SK-N-MC (cell line): ENCODE results near the gene ENTPD7.

Source experiments
- DNase-seq: peaks from one replicate; pipeline ENCODE4 v3.0.0-alpha.2; 2011; ENCODE audit warnings: low read depth, low spot score
- H3K27ac ChIP-seq: fragments of 200-600 bp; sonication (generic); 2 replicates; pipeline ENCODE4 v1.5.1; 2016; ENCODE audit warnings: mixed run types
- H3K36me3 ChIP-seq: fragments of 200-600 bp; sonication (generic); 2 replicates; pipeline ENCODE4 v1.6.1; 2017; ENCODE audit warnings: antibody characterized with exemption, low read length, mixed read lengths; ENCODE audit not compliant: insufficient read depth
- H3K4me3 ChIP-seq: fragments of 200-600 bp; sonication (generic); 2 replicates; pipeline ENCODE4 v1.5.1; 2016
- H3K9ac ChIP-seq: fragments of 200-600 bp; sonication (generic); 2 replicates; pipeline ENCODE4 v1.8.0; 2017; ENCODE audit warnings: mixed run types, mixed read lengths; ENCODE audit not compliant: insufficient read length
- H3K9me3 ChIP-seq: fragments of 200-600 bp; sonication (generic); 2 replicates; pipeline ENCODE4 v1.6.1; 2017; ENCODE audit warnings: low read depth, mild to moderate bottlenecking, antibody characterized with exemption, low read length, moderate library complexity, mixed read lengths
- EZH2 ChIP-seq: fragments of 200-600 bp; sonication (generic); IDR thresholded peaks from one replicate; pipeline ENCODE4 v1.6.1; 2017; ENCODE audit warnings: antibody characterized with exemption
- FOXP2 ChIP-seq: optimal IDR thresholded peaks from 2 replicates; pipeline ENCODE3; 2011; ENCODE audit warnings: mild to moderate bottlenecking, moderate library complexity; ENCODE audit not compliant: insufficient read depth; ENCODE audit errors: extremely low read length, control extremely low read depth
- POLR2AphosphoS5 ChIP-seq: IDR thresholded peaks from 2 replicates; pipeline ENCODE4 v1.6.1; 2012; ENCODE audit warnings: mild to moderate bottlenecking, low read depth, low read length, borderline replicate concordance

The ENTPD7 gene

GRCh38 chr10:99673492-99673891 lies 14.2 kb downstream of the ENTPD7 start:
- H3K4me3 ChIP-seq, result no peak overlapping the region
- no peak overlapping the region for H3K9ac ChIP-seq
- no peaks in the 10 kb centered on the region for H3K9me3 ChIP-seq
- TF ChIP-seq FOXP2 (no peak), POLR2AphosphoS5 (no peak), EZH2 (no peak)
- no peaks in the 10 kb centered on the region for H3K36me3 ChIP-seq
- DNase-seq, result no peak
- H3K27ac ChIP-seq, result no peak overlapping the region

DNA sequence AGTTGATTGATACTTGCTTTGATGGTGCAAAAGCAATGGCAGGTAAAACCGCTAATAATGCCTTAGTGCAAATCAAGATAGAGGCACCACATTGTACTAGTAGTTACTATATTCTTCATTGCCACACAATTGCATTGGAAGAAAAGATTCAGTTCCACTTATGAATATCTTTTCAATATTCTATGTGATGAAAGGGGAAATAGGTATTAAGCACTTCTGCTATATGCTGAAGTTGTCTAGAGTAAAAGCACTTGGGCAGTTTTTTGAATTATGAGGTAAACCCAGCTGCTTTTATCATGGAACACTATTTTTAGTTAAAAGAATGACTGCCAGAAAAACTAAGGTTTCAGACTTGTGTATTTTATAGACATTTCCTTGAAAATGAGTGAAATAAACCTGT lies 15.5 kb downstream of the ENTPD7 start:
- Histone ChIP-seq H3K9me3 (no peaks in the 10 kb centered on the region), H3K36me3 (no peaks in the 10 kb centered on the region), H3K4me3 (no peak overlapping the region), H3K27ac (no peak overlapping the region), H3K9ac (no peak overlapping the region)
- no peak for DNase-seq
- TF ChIP-seq POLR2AphosphoS5 (no peak), EZH2 (no peak), FOXP2 (no peak)

DNA sequence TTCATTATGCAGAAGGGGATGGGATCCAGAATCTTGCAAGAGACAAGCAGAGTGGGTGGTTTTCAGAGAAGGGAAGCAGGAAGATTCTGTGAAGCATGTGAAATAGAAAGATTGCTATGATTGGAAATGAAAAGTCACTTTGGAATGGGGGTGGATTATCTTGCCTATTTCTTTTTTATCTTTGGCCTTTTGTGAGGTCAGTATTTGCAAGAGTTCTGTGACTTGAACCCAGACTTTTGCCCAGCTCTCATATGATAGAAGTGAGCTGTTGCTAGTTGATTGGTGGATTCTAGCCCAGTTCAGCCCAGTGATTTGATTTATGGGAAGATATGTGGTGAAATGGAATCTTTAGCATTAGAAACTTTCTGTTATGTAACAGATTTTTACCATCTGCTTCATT lies 17.1 kb downstream of the ENTPD7 start:
- no peaks in the 10 kb centered on the region for H3K36me3 ChIP-seq
- no peak overlapping the region for H3K27ac ChIP-seq
- no peaks in the 10 kb centered on the region for H3K9me3 ChIP-seq
- no peak overlapping the region for H3K4me3 ChIP-seq
- DNase-seq, result no peak
- H3K9ac ChIP-seq, result no peak overlapping the region
- no peak for TF ChIP-seq POLR2AphosphoS5
- TF ChIP-seq FOXP2, result no peak
- TF ChIP-seq EZH2, result no peak

DNA sequence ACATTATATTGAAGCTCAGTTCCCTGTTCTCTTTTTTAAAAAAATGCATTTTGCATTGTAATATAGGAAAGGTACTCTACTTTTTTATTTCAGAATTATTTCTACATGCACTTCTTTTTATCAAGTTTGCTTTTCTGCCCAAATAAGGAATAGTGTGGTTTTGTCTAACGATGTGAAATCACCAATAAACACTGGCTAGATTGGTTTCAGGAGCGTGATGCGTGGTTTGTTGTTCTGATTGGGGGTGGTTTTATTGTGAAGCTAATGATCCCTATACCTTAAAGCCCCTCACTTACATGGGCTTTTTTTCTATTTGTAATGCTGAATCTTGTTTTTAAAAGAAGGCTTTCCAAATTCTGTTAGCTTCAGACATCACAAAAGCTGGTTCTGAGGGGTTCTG lies 17.6 kb downstream of the ENTPD7 start:
- H3K36me3 ChIP-seq, result no peaks in the 10 kb centered on the region
- TF ChIP-seq POLR2AphosphoS5 (no peak), FOXP2 (no peak), EZH2 (no peak)

DNA sequence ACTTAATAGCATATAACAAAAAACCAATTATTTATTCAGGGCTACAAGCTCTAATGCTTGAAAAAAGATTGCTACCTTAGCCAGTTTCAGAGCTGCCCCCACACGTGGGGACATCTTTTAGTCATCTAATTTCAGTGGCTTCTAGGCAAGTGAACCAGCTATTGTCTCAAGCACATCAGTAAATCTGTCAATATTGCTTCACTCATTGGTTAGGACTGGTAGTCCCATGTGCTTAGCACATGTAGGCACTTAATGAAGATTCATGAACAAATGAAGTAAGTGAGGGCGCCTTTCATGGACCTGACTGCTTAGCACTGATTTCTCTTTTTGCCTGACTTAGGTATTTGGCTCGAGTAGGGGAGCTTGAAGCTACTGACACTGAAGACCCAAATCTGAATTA lies 19.6 kb downstream of the ENTPD7 start:
- no peak for DNase-seq
- TF ChIP-seq EZH2, result no peak
- TF ChIP-seq FOXP2, result no peak
- TF ChIP-seq POLR2AphosphoS5, result no peak
- no peak overlapping the region for H3K4me3 ChIP-seq
- H3K27ac ChIP-seq, result no peak overlapping the region
- H3K36me3 ChIP-seq, result no peaks in the 10 kb centered on the region
- no peaks in the 10 kb centered on the region for H3K9me3 ChIP-seq
- no peak overlapping the region for H3K9ac ChIP-seq

More for the DNA sequence above, 17.6 kb downstream of the ENTPD7 start:
- Histone ChIP-seq H3K9me3 (no peaks in the 10 kb centered on the region), H3K9ac (no peak overlapping the region), H3K4me3 (no peak overlapping the region), H3K27ac (no peak overlapping the region)
- no peak for DNase-seq

GRCh38 chr10:99681553-99681952 lies 22.2 kb downstream of the ENTPD7 start:
- no peak overlapping the region for H3K27ac ChIP-seq

GRCh38 chr10:99682032-99682431 lies 22.7 kb downstream of the ENTPD7 start:
- DNase-seq, result no peak
- Histone ChIP-seq H3K4me3 (no peak overlapping the region), H3K36me3 (no peaks in the 10 kb centered on the region), H3K9ac (no peak overlapping the region), H3K27ac (no peak overlapping the region), H3K9me3 (no peaks in the 10 kb centered on the region)
- TF ChIP-seq EZH2 (no peak), POLR2AphosphoS5 (no peak), FOXP2 (no peak)

More at GRCh38 chr10:99681553-99681952, 22.2 kb downstream of the ENTPD7 start:
- Histone ChIP-seq H3K9ac (no peak overlapping the region), H3K4me3 (no peak overlapping the region), H3K9me3 (no peaks in the 10 kb centered on the region), H3K36me3 (no peaks in the 10 kb centered on the region)
- DNase-seq, result no peak
- TF ChIP-seq FOXP2, result no peak
- no peak for TF ChIP-seq POLR2AphosphoS5
- no peak for TF ChIP-seq EZH2

DNA sequence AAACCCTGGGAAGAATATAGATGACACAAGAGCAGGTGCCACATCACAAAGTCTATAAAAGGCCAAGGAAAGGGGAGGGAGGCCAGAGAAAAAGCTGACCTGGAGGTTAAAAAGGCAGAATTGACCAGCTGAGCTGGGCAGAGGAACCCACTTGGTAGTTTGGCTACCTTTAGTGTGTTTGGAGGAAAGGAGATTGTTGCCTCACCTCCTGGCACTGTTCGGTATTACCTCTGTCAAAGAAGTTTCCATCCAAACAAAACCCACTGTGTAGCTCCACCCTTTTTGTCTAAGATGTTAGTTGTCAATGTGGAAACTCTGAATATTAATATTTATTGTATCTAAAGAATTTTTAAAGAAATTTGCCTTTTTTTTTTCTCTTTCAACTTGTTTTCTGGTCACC lies 23.4 kb downstream of the ENTPD7 start:
- H3K4me3 ChIP-seq, result no peak overlapping the region
- H3K9ac ChIP-seq, result no peak overlapping the region
- no peaks in the 10 kb centered on the region for H3K9me3 ChIP-seq
- DNase-seq, result no peak
- no peak overlapping the region for H3K27ac ChIP-seq
- no peak for TF ChIP-seq EZH2
- H3K36me3 ChIP-seq, result no peaks in the 10 kb centered on the region

DNA sequence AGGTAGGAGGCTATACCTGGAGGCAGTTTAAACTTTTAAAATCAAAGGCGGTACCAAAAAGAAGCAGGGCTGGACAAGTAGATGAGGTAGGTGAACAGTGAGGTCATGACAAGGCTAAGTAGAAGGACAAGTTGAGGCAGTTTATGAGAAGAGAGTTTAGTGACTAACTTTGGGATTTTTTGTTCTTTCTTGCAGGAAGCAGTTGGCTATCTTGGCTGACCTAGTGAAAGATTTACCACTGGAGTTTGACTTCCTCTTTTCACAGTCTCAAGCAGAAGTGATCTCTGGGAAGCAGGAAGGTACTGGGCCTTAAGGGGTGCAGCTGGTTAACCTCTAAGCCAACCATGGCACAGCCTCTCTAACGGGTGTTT lies 26.3 kb downstream of the ENTPD7 start:
- H3K36me3 ChIP-seq, result no peaks in the 10 kb centered on the region
- TF ChIP-seq EZH2 (no peak), POLR2AphosphoS5 (no peak), FOXP2 (no peak)
- no peak overlapping the region for H3K9ac ChIP-seq
- H3K27ac ChIP-seq, result no peak overlapping the region
- no peak for DNase-seq
- no peaks in the 10 kb centered on the region for H3K9me3 ChIP-seq
- H3K4me3 ChIP-seq, result no peak overlapping the region

DNA sequence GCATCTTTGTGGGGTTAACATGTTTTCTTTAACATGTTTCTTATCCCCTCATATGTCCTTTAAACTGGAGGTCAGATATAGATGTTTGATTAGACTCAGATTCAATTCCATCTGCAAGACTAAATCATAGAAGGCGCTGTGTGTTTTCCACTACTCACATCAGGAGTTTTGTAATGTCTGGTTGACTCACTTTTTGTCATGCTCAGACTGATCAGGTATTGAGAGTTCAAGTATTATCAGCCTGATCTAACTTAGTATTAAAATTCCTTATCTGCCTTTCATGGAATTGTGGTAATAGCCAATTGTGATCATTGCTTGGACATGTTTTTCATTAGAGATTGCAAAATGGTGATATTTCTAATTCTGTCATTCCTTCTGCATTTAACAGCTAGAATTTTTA lies 30.2 kb downstream of the ENTPD7 start:
- no peak for DNase-seq
- Histone ChIP-seq H3K9me3 (no peaks in the 10 kb centered on the region), H3K36me3 (no peaks in the 10 kb centered on the region), H3K4me3 (no peak overlapping the region), H3K9ac (no peak overlapping the region), H3K27ac (no peak overlapping the region)
- TF ChIP-seq FOXP2 (no peak), POLR2AphosphoS5 (no peak), EZH2 (no peak)
